Suprapubic skin (tissue), 4 donors: Measurements from ENCODE around the gene CX3CR1. TPM values are rescaled to one million over a fixed set of nuclear protein-coding genes. Genes with fewer than 3 reads are reported as not detected.

ENCODE experiments used
- DNase-seq, 2 donors: peaks; one replicate each; pipeline ENCODE4 v3.0.0-alpha.2; 2019; ENCODE audit warnings: low spot score in 2 of 2
- H3K27ac ChIP-seq: fragments of 200-600 bp; sonication (generic); one replicate; pipeline ENCODE4 v1.5.1; 2019
- H3K27me3 ChIP-seq: fragments of 200-600 bp; sonication (generic); one replicate; pipeline ENCODE4 v1.5.1; 2019
- H3K36me3 ChIP-seq: fragments of 200-600 bp; sonication (generic); one replicate; pipeline ENCODE4 v1.5.1; 2019
- H3K4me1 ChIP-seq: fragments of 200-600 bp; sonication (generic); one replicate; pipeline ENCODE4 v1.5.1; 2019
- H3K4me3 ChIP-seq: fragments of 200-600 bp; sonication (generic); one replicate; pipeline ENCODE4 v1.5.1; 2019; ENCODE audit warnings: mild to moderate bottlenecking
- H3K9me3 ChIP-seq: fragments of 200-600 bp; sonication (generic); one replicate; pipeline ENCODE4 v1.5.1; 2019
- CTCF ChIP-seq, 2 donors: fragments of 200-600 bp in 1 of 2; fragments of 450-650 bp in 1 of 2; sonication (generic) in 1 of 2; IDR thresholded peaks; one replicate each; pipeline ENCODE4 v1.5.1; 2016 to 2019; ENCODE audit warnings: antibody characterized with exemption in 2 of 2, mild to moderate bottlenecking in 1 of 2, moderate library complexity in 1 of 2
- EP300 ChIP-seq: sonication (generic); formaldehyde crosslinking; IDR thresholded peaks from one replicate; pipeline ENCODE4 v1.6.1; 2017; ENCODE audit warnings: antibody characterized with exemption
- POLR2A ChIP-seq, 2 donors: fragments of 450-650 bp; IDR thresholded peaks; one replicate each; pipeline ENCODE4 v1.6.1; 2017; ENCODE audit warnings: antibody characterized with exemption in 2 of 2, mild to moderate bottlenecking in 2 of 2, moderate library complexity in 2 of 2
- POLR2AphosphoS5 ChIP-seq, 3 donors: sonication (generic); formaldehyde crosslinking; IDR thresholded peaks; one replicate each; pipeline ENCODE4 v1.6.1; 2017; ENCODE audit warnings: antibody characterized with exemption in 3 of 3
- WGBS: methylation state at CpG from one replicate; pipeline ENCODE4 v1.1.5; 2018; 5-methylcytosine and 5-hydroxymethylcytosine counted together
- total RNA-seq, 4 donors: library from RNA; depleted of rRNA; stranded (reverse); fragments of >200 nt; gene quantifications; one replicate each; pipeline ENCODE4 v1.1.0, GENCODE V29; 2016

The CX3CR1 gene
- 1 to 10 TPM in 2 of 4 donors, under 1 TPM in 2; 0.60 to 1.4 (median 1.1) TPM for total RNA-seq

- Histone ChIP-seq H3K4me1 (peaks cover 5% of the 10 kb centered on the region), H3K4me3 (no peak within 1 kb of the TSS), H3K36me3 (no peaks in the 10 kb centered on the region), H3K27ac (no peak within 1 kb of the TSS), H3K27me3 (no peaks in the 10 kb centered on the region), H3K9me3 (no peaks in the 10 kb centered on the region)
- no peak for TF ChIP-seq CTCF (IDR thresholded peaks at IDR 0.05)
- DNase-seq: no peak
- WGBS: 46% methylated on average over 5 of the region's 5 CpGs
Measured at GRCh38 chr3:39279745-39280517, at the start of gene CX3CR1. Gene CX3CR1 (minus strand): TSS chr3:39280036. CDS start chr3:39266509, 13,527 bp downstream.

GRCh38 chr3:39329493-39329892 is 49.7 kb upstream of the CX3CR1 start, which contains the start of gene CCR8:
Gene CCR8 (plus strand): TSS chr3:39329709. CDS start chr3:39332332, 2,623 bp downstream.
- TF ChIP-seq POLR2A (IDR thresholded peaks at IDR 0.05) (no peak), POLR2AphosphoS5 (IDR thresholded peaks at IDR 0.05) (no peak), CTCF (IDR thresholded peaks at IDR 0.05) (no peak), EP300 (no peak)
- H3K27ac ChIP-seq: no peak within 1 kb of the TSS
- WGBS: 56% methylated on average over 1 of the region's 1 CpG
- no peaks in the 10 kb centered on the region for H3K9me3 ChIP-seq
- no peaks in the 10 kb centered on the region for H3K4me1 ChIP-seq
- no peaks in the 10 kb centered on the region for H3K27me3 ChIP-seq
- H3K36me3 ChIP-seq: no peaks in the 10 kb centered on the region
- no peak for DNase-seq
- H3K4me3 ChIP-seq: no peak within 1 kb of the TSS

- no peak for DNase-seq
- WGBS: 76% methylated on average over 4 of the region's 4 CpGs
- Histone ChIP-seq H3K27me3 (no peaks in the 10 kb centered on the region), H3K4me1 (no peaks in the 10 kb centered on the region), H3K27ac (no peak overlapping the region), H3K36me3 (no peaks in the 10 kb centered on the region), H3K9me3 (no peaks in the 10 kb centered on the region), H3K4me3 (no peak overlapping the region)
- TF ChIP-seq POLR2A (IDR thresholded peaks at IDR 0.05) (no peak), POLR2AphosphoS5 (IDR thresholded peaks at IDR 0.05) (no peak), CTCF (IDR thresholded peaks at IDR 0.05) (no peak), EP300 (no peak)
Measured at GRCh38 chr3:39327746-39328349, 48.0 kb upstream of the CX3CR1 start.

GRCh38 chr3:39327053-39327745 is 47.4 kb upstream of the CX3CR1 start:
- no peak overlapping the region for H3K4me3 ChIP-seq

More at GRCh38 chr3:39327053-39327745, 47.4 kb upstream of the CX3CR1 start:
- Histone ChIP-seq H3K36me3 (no peaks in the 10 kb centered on the region), H3K9me3 (no peaks in the 10 kb centered on the region), H3K27me3 (no peaks in the 10 kb centered on the region), H3K27ac (no peak overlapping the region), H3K4me1 (no peaks in the 10 kb centered on the region)
- no peak for DNase-seq
- TF ChIP-seq CTCF (IDR thresholded peaks at IDR 0.05) (no peak), POLR2A (IDR thresholded peaks at IDR 0.05) (no peak), POLR2AphosphoS5 (IDR thresholded peaks at IDR 0.05) (no peak), EP300 (no peak)
- WGBS: 84% methylated on average over 4 of the region's 4 CpGs
